NCI-H526 treated with DMSO at 0.1 percent for 48 hours (cell line): Measurements from ENCODE around the gene LRRC32.
"Not testable (repeated sequence)": the region's sequence is repeated elsewhere in the genome, so short reads cannot be mapped to it uniquely, and the experiment has no call there.

Experiments used
- DNase-seq: peaks from one replicate; lab custom pipeline; 2025; lab: John Stamatoyannopoulos, UW

LRRC32 gene

DNA sequence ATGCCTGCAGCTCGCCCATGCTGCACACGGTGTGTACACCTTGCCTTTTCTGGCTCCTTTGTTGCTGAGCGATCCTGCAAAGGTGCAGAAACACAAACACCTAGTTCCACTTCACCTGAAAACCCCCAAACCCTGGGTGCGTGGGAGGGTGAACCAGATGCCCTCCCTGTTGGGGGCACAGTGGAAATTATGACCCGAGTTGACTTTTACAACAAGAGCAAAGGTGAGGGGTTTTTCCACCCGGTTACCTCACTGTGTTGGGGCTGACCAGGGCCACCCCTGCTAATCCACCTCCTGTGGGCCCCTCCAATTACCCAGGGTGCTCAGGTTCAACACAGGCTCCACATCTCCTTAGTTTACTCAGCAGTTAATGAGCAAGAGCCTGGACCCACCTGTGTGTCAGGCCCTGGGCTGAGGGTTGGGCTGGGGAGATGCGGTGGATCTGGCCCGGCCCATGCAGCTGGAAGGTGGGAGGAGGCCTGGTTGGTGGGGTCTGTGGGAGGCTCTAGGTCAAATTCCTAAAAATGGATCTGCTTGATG lies 42.1 kb downstream of the LRRC32 start:
- no peak for DNase-seq

DNA sequence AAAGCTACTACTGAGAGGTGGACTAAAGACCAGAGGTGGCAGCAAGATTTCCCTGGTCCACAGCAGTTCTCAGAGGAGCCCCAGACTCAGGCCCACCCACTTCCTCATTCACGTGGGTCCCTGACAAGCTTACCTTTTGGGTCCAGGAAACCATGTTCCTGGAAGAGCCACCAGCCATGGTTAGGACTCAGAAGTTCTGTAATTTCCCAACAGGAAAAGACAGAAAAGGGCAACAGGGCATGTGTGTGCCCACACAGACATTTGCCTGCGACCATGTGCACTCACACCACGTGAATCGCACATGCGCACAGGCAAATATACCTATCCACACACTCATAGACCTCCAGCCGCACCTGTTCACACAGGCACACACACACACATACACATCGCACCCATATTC lies 42.9 kb downstream of the LRRC32 start:
- DNase-seq, result no peak

DNA sequence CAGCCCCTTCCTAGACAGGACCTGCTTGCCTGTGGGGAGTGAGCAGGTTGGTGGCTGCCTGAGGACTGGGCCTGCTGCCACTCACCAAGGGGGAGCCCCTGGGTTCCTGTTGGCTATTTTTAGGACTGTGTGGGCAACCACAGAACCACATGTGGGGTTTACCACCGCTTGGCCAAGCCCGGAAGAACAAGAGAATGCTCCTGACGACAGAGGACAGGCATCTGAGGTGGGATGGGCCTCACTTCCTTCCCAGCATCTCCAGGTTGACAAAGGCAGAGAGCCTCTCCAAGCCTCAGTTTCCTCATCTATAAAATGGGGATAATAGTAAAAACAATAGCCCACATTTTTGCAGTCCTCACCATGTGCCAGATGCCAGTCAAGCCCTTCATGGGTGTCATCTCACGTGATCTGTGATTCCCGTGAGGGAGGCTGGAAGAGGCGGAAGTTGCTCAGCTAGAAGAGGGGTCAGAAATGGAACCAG lies 43.6 kb downstream of the LRRC32 start:
- DNase-seq, result no peak

DNA sequence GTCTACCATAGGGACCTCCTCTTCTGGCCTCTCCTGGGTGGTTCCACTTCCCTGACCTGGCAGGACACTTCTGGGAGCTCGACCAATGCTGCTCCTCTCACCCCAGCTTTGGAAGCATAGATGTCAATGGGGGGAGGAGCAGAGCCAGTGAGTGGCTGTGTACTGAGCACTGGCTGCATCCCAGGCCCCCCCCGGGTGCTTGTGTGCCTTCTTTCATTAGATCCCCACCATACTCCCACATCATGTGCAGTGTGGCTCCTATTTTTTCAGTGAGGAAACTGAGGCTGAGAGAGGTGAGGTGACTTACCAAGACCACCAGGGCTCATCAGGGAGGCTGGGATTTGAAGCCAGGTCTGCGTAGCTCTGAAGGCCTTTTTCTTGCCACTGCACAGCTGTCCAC lies 44.3 kb downstream of the LRRC32 start:
- no peak for DNase-seq

DNA sequence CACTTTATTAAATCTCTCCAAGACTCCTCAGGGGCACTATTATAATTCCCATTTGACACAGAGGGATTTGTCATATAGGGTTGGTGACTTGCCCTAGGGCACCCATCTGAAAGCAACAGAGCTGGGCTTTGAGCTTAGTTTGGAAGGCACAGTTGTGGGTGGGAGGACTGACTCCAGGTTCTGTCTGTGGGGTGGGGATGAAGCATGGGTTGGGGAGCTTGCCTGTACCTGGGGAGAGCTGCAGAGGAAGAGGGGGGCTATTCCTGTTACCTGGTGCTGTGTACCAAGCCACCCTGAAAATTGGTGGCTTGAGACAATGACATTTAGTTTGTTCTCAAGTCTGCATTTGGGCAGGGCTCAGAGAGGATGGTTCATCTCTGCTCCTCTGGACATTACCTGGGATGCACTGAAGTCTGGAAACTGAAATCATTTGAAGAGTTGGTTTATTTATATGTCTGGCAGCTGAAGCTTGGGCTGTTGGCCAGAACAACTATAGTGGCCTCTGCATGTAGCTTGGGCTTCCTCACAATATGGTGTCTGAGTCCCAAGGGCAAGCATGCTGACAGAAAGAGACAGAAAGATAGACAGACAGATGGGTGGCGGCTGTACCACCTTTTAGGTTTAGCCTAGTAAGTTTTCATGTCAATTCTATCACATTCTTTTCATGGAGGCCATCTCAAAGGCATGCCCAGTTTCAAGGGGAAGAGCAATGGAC lies 44.9 kb downstream of the LRRC32 start:
- no peak for DNase-seq

DNA sequence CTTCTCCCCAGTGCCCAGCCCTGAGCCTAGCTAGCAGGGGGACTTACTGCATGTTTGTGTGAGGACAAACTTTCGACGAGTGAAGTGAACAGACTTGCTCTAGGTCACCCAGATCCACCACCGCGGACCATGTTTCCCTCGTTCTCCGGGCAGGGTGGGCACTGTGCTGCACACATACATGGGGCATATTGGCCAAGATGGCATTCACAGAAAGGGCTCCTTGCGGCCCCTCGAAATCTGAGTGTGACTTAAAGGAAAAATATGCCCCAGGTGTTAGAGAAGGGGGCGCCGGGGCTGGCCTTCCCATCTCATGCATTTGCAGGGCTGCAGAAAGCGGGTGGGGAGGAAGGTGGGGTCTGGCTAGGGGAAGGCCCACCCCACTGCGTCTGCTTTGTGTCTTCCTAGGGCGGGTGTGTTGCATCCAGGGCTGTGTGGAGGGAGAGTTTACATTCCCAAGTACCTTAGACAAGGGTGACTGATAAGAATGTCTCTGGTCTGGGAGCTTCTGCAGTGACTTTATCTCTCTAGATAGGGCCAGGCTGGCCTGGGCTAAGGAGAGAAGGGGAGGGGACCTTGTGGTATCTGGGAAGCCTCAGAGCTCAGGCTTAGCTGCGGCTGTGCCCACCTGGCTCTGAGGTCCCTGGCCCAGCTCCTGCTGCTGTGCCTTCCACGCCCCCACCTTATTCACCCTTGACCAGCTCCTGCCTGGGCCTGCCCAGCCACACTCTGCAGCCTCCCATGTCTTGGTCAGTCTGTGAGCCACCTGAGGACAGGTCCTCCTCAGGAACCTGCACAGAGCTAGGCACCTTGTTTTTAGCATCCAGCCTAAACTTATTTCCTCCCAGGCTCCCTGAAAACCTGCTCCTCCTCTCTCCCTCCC lies 45.8 kb downstream of the LRRC32 start:
- DNase-seq, result no peak

DNA sequence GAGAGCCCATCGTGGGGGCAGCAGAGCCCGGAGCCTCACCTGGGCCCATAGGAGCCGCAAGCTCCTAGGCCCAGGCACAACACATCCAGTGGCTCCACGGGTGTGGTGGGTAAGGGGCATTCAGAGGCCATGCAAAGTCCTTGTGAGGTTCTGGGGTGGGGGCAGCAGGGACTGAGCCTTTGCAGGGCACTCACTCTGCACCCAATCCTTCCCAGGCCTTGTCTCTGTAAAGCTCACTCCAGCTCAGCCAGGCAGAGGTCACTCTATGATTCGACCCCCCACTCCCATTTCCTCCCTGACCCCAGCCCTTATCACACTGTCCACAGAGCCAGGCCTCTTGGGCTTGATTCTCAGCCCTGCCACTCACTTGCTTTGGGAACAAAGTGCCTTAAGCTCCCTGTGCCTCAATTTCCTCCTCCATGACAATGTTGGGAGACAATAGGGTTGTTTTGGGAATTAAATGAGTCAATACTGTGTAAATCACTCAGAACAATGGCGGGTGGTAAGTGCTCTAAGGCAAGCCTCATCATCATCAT lies 46.6 kb downstream of the LRRC32 start:
- DNase-seq, result no peak

DNA sequence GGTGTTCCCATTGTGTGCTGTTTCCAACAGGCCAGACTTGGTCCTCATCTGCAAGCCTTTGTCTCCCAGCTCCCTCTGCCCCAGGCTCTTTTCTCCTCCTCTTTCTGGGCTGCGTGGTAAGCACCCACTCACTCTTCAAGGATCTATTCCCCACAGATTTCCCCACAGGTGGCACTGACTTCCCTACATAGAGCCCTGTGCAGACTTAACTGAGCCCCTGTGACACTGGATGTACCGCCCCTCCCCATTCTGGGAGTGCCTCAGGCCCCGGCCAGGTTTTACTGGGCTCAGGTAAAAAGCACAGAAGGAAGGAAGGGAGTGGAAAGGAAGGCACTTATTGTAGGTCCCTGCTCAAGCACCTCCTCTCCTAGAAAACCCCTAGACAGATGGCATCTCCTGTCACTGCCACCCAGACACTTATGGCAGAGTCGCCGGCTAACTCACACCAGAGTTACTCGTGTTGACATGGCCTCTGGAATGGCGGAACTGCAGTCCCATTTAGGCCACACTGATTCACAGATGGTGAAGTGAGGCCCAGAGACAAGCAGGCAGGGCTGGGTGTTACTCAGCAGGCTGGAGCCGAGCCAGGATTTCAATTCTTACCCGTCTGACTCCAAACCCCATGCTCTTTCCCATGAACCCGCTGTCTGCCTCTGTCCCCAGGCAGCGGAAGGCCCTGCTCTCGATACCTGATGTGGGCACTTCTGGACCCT lies 47.2 kb downstream of the LRRC32 start:
- no peak for DNase-seq

DNA sequence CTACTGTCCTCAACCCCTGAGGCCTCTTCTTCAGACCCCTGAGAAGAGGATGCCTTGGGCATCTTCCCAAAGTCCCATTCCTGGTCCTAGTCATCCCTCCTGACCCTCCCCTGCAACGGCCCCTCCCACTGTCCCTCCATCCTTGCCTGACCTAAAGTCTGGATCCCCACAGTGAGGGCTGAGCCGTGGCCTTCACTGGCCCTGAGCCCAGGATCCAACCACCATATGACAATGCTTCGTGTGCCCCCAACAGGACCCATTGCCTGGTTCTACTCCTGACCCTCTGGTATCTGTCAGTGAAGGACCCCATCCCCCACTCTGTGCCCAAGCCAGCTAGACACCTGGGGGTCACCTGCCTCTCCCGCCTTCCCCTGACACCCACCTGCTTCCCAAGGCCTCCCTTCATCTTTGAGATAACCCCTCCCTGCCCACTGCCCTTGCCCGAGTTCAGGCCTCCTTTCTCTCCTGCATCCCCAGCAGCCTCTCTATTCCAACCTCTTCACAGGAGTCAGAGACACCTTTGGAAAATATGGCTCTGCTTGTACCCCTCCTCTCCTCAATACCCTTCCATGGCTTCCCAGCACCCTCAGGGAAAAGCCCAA lies 48.0 kb downstream of the LRRC32 start:
- DNase-seq, result no peak

DNA sequence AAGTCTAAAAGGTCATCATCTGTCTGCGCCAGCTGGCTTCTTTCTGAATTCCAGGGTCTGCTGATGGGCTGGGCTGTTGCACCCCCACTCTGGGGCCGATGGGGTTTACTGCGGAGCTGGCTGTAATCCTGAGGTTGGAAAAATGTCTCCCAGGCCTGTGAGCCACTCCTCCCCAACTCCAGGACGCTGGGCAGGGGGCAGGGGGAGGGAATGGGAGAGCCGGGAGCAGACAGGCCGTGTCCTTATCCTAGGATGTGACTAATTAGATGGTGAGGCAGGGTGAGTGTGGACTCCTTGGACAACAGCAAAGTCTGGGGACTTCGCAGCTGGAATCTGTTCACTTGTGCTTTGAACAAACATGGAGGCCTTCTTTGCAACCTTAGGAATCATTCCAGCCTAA lies 48.7 kb downstream of the LRRC32 start:
- no peak for DNase-seq

DNA sequence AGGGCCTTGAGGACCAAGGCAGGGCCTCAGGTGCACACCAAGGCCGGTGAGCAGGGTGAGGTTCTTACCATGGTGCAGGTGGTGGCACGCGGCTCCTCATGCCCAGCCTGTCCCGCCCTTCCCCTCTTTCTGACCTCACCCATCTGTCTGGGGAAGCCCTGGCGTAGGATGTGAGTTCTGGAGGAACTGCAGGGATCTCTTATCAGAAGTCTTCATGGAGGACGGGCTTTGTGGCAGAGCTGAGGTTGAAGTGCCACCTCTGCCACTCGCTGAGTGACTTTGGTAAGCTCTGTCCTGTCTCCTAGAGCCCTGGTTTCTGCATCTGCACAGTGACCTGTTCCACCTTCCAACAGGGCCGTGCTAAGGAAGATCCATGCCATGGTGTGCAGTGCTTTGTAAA lies 49.1 kb downstream of the LRRC32 start:
- DNase-seq, result no peak

DNA sequence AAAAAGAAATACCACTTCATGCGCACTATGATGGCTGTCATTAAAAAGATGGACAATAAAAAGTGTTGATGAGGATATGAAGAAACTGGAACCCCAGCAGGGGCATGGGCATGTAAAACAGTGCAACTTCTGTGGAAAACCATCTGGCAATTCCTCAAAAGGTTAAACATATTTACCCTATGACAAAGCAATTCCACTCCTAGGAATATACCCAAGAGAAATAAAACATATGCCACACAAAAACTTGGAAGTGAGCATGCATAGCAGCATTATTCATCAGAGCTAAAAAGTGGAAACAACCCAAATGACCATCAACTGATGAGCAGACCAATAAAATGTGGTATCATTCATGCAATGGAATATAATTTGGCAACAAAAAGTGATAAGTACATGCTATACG lies 50.1 kb downstream of the LRRC32 start:
- no peak for DNase-seq

DNA sequence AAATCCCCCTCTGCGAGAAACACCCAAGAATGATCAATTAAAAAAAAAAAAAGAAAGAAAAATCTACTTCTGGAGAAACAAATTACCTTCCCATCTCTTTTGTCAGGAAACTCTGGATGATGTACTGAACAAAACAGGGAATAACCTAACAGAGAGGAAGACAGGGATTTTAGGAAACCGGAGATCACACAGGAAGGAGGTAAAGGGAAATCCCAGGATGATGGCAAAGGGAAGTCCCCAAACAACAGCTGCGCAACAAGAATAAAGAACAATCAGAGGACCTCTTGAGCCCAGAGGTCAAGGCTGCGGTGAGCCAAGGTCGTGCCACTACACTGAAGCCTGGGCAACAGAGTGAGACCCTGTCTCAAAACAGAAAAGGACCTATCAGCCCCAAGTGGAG lies 50.7 kb downstream of the LRRC32 start:
- DNase-seq, result not testable (repeated sequence)

DNA sequence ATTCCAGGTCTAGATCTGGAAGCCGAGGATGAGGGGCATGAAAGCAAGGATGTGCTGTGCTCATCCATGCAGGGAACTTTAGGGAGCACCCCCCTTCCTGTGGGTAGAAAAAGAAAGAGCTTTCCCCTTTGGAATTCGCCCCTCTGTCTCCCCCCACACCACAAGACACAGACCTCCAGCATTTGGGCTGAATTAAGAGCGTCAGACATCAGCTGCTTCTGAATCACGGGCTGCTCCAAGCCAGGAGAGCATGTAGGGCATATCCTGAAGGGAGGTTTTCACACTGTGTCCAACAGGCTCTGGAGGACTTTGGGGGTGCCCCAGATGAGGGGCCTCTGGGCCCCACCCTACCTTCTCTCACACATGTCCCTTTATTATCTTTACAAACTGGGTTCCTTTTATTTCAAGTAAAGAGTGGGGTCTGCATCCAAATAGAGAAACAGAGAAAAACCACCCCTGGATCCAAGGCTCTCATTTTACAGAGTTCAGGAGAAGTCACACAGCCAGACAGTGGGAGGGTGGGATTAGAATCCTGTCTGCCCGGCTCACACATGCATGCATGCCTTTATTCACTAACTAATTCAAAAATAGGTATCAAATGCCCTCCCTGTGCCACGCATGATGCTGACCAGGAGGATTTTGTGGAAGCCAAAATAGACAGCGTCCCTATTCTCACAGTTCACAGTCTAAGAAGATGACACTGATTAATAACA lies 52.8 kb downstream of the LRRC32 start:
- DNase-seq, result no peak

DNA sequence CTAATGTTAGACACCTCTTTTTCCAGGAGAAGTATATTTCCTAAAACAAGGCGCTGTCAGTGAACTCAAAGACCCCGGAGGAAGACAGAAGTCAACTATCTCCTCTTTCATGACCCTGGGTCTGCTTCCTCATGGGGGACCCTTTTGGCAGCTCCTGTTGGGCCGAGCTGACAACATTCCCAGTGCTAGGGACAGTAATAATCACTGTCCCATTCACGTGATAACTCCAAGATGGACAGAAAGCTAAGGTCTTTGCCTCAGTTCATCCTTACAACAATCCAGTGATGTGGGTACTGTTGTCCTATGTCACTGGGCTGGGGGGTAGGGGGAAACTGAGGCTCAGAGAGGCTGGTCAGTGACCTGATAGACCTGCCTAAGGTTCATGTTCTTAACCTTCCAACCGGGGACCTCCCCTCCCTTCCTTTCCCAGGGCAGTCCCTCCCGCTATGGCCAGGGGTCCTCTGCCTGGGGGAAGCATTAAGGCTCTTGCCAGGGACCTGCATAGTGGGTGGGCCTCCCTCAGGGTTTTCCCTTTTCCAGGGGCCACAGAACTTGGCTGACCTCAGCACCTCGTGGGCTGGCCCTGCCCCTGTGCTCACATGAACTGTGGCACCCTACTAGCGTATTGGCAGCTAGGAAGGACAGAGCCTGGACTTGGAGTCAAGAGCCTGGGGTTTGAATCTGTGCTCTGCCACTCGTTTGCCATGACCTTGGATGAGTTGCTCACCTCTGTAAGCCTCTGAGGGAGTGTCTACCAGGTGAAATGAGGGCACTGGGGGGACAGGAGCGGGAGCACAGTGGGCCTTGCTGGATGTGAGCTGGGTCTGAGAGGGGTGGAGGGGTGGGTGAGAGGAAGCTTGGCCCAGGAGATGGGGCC lies 53.6 kb downstream of the LRRC32 start:
- no peak for DNase-seq

DNA sequence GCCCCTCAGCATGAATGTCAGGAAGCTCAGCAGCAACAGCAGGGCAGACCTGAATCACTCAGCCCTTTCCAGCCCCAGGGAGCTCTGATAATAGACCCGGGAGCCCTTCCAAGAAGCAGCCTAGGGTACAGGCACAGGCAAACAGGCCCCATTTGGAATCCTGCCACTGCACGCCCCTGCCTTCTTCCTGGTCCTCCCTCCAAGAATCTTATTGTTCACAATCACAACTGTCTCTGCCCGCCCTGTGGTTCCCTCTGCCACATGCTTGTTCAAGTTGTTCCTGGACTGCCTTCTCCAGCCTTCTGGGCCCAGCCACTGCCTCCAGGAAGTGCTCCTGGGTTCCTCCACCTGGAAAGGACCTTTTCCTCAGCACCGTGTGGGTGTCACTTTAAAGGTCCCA lies 54.6 kb downstream of the LRRC32 start:
- no peak for DNase-seq

DNA sequence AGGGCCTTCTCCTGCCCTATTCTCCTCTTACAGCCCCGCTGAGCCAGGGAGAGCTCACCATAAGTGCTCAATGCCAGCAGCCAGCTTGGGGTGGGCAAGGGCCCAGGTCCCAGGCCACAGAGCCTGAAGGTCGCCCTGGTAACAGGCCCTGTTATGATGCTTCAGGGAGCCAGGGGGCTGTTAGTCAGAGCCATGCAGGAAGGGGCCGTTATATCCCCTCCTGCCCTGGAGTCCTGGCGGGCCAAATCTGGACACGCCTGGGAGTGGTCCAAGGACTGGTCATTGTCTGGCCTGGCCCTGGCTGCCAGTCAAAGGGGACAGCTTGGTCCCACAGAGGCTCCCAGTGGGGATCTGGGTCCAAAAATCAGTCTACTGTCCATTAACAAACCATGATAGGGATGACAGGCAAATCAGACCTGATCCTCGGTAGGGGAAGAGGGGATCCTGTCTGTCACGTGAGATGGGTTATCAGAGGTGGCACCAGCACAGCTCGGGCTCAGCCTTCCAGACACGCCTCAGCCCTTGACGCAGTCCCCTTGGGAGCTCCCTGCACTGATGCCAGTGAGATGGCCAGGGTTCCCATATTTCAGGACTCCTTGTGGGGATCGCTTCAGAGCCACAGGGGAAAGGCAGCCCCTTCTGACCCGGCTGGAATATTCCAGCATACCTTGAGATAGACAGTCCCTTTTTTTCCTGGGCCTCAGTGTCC lies 55.9 kb downstream of the LRRC32 start:
- DNase-seq, result no peak

DNA sequence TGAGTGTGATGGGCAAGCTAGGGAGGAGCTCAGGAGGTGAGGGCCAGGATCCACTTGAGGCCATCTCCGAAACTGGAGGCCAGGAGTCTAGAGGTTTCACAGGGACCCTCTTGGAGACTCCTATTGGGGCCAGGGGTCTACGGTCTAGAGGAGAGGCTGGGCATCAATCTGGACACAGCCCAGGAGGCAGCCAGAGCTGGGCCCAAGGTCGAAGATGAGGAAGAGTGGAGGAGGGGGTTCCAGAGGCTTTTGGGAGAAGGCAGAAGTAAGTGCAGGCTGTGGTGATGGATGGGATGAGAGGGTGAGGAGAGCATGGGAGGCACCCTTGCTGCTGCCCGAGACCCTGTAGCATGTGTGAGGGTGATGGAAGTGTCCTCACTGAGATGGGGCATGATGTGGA lies 56.6 kb downstream of the LRRC32 start:
- no peak for DNase-seq

DNA sequence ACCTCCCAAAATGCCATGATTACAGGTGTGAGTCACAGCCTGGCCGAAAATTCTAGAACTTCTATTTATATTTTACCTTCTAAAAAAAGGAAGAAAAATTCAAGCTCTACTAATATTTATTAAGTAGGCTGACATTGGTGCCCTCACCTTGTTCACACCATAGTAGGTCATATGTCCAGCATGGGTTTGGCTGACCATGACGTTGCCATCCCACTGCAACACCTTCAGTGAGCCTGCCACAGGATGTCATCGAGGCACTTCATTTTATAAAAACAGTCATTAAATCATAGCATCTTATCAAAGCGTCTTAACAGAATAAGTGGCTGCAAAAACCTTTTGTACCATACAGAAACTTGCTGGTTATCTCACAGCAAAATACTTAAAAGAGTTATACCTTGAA lies 58.3 kb downstream of the LRRC32 start:
- DNase-seq, result no peak
